ENCODE results near the gene SYNE3. TPM values are rescaled to one million over a fixed set of nuclear protein-coding genes. Genes with fewer than 3 reads are reported as not detected.

SYNE3 gene
- total RNA-seq, 1 experiment from 2014 or later = 0.75 TPM

GRCh38 chr14:95504135-95505029 is 12.1 kb downstream of the SYNE3 start:
- no peak for DNase-seq (ENCODE audit: low spot score)

- DNase-seq (ENCODE audit: low spot score) = no peak
Observed at GRCh38 chr14:95503365-95504134, 12.9 kb downstream of the SYNE3 start.

GRCh38 chr14:95502381-95502950 is 14.0 kb downstream of the SYNE3 start:
- DNase-seq (ENCODE audit: low spot score) = no peak

- peak; percentile 60 for DNase-seq (ENCODE audit: low spot score)
Observed at GRCh38 chr14:95500772-95501401, 15.6 kb downstream of the SYNE3 start.

- DNase-seq (ENCODE audit: low spot score) = no peak
Observed at GRCh38 chr14:95500201-95500681, 16.2 kb downstream of the SYNE3 start.

- no peak for DNase-seq (ENCODE audit: low spot score)
Observed at GRCh38 chr14:95499354-95499750, 17.1 kb downstream of the SYNE3 start.

- no peak for DNase-seq (ENCODE audit: low spot score)
Observed at GRCh38 chr14:95498622-95499353, 17.7 kb downstream of the SYNE3 start.

- DNase-seq (ENCODE audit: low spot score) = no peak
Observed at GRCh38 chr14:95497561-95498011, 18.9 kb downstream of the SYNE3 start.

GRCh38 chr14:95496690-95497259 is 19.7 kb downstream of the SYNE3 start:
- no peak for DNase-seq (ENCODE audit: low spot score)

GRCh38 chr14:95496111-95496681 is 20.3 kb downstream of the SYNE3 start:
- DNase-seq (ENCODE audit: low spot score) = no peak

- DNase-seq (ENCODE audit: low spot score) = no peak
Observed at GRCh38 chr14:95495538-95496025, 20.9 kb downstream of the SYNE3 start.

- DNase-seq (ENCODE audit: low spot score) = no peak
Observed at GRCh38 chr14:95495076-95495475, 21.4 kb downstream of the SYNE3 start.

- no peak for DNase-seq (ENCODE audit: low spot score)
Observed at GRCh38 chr14:95494456-95494855, 22.0 kb downstream of the SYNE3 start.

- no peak for DNase-seq (ENCODE audit: low spot score)
Observed at GRCh38 chr14:95493976-95494375, 22.5 kb downstream of the SYNE3 start.

GRCh38 chr14:95493503-95493902 is 22.9 kb downstream of the SYNE3 start:
- DNase-seq (ENCODE audit: low spot score) = no peak

- no peak for DNase-seq (ENCODE audit: low spot score)
Observed at GRCh38 chr14:95491936-95492608, 24.4 kb downstream of the SYNE3 start.

- DNase-seq (ENCODE audit: low spot score) = no peak
Observed at GRCh38 chr14:95490727-95491451, 25.6 kb downstream of the SYNE3 start.

GRCh38 chr14:95490138-95490509 is 26.3 kb downstream of the SYNE3 start:
- DNase-seq (ENCODE audit: low spot score) = no peak

Measured in H4 (cell line).